GM19467 (cell line): ENCODE results near the gene TEX44.

Experiments
- ATAC-seq: cut with Tn5 transposase; IDR thresholded peaks from one replicate; pipeline ENCODE4 v1.9.1; 2021; ENCODE audit warnings: mild to moderate bottlenecking, moderate library complexity; ENCODE audit not compliant: unreplicated experiment

TEX44 gene

DNA sequence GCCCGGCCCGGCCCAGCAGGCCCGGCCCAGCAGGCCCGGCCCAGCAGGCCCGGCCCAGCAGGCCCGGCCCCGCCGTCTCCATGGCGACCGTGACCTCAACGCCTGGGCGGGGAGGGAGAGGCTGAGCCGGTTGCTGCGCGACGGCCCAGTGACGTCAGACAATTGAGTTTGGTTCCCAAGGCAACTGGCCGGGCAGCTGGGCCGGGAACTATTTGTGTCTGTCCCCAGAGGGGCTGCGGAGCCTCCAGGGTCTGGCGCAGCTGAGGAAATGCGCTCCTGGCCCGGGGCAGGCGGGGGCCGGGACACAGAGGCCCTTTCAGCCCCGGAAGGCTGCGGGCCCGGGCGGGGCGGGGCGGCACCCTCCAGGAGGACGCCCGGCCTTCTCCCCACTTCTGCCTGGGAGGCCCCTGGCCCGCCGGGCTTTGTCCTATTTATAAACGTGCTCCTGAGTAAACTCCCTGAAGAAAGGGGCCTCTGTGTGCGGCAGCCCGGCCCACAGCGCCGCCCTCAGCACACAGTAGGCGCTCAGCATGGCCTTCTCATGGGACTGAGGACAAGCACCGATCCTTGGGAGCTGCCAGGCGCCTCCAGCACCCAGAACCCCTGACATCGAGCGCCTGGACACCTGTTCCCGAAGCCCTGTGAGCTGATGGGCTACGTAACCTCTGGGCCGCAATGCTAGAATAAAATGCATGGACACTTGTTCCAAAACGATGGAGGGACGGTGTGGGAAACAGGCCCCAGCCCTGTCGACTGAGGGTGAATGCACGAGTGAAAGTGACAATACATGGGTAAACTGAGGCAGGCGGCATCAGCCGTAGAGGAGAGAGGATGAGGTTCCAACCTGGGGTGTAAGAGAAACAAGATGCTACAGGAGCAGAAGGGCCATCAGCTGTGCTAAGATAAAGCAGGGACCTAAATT, 12.3 kb downstream of the TEX44 start:
- ATAC-seq = peak; percentile 86

DNA sequence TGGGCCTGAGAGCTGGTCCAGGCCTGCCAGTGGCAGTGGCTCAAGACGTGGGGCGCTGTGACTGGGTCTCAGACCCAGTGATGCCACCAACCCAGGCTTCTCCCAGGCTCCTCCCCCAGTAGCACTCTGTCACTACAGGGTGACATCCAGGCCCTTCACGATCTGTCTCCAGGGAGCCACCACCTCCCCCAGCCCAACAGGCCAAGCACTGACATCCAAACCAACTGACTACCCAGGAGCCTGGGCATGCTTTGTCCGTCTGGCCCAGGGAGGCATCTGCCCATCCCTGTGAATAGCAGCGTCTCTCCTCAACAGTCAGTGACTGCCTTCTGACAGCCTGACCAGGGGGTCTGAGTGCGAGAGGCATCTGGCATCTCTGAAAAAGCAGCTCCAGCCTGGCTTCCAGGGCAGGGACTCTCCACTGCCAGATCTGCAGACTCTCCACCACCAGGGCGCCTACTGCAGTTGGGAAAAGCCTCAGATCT, 13.0 kb downstream of the TEX44 start:
- ATAC-seq = no peak

DNA sequence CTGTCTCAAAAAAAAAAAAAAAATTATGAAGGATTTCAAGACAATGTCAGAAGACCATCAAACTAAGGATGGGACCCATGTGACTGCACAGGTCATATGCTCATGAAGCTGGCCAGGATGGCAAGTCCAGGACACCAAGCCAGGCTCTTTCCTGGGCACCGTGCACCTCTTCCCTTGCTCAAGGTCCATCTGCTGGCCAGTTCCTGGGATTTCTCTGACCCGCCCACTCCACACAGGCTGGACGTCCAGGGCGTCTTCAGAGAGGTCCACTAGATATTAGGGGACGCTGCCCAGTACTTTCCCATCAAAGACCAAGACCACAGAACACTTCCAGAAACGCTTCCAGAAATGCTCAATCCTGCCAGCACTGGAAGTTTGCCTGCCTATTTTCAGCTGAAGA, 14.3 kb downstream of the TEX44 start:
- no peak for ATAC-seq

DNA sequence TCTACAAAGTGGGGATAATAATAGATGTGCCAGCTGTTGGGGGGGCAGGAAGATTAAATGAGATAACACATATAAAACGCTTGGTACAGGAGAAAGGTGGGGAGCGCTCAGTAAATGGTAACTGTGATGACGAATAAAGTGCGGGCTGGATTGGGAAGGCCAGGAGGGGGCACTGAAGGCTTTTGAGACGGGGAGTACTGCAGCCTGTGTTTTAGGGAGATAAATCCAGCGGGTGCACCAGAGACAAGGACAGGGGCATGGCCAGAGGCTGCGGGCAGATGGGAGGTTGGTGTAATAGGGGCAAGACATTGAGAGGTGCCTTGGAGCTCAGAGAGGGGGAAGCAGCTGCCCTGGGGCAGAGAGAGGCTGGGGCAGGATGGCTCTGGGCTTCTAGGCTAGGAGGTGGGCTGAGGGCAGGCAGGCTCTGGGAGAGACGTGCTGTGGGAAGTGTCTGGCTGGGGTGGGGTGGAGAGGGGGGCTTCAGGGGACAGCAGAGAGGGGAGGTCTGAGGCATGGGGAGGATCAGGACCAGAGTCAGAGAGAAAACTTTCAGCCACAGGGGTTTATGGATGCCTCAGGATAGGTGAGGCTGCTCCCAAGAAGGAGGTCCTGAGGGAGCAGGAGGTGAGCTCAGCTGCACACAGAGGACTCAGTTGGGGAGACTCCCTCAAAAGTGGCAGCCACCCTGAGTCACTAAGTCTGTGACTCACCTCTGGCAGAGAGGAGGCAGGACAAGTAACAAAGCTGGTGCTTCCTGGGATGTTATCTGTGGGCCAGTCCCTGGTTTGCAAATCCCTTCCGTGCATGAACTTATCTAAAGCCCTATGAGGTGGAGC, 18.8 kb downstream of the TEX44 start:
- no peak for ATAC-seq

DNA sequence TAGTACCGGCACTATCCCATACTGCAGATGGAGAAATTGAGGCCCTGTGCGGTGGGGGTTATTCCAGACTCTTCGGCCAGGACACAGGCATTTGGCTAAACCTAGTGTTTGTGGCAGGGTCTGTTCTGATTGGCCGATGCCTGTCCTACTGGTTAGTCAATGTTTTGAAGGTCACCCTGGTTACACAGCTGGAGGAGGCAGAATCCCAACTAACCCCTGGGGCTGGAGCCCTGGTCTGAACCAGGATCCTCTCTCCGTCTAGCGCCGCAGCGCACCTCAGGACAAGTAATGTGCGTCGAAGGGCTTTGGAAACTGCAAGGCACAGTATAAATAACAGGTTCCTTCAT, 19.4 kb downstream of the TEX44 start:
- ATAC-seq = no peak

DNA sequence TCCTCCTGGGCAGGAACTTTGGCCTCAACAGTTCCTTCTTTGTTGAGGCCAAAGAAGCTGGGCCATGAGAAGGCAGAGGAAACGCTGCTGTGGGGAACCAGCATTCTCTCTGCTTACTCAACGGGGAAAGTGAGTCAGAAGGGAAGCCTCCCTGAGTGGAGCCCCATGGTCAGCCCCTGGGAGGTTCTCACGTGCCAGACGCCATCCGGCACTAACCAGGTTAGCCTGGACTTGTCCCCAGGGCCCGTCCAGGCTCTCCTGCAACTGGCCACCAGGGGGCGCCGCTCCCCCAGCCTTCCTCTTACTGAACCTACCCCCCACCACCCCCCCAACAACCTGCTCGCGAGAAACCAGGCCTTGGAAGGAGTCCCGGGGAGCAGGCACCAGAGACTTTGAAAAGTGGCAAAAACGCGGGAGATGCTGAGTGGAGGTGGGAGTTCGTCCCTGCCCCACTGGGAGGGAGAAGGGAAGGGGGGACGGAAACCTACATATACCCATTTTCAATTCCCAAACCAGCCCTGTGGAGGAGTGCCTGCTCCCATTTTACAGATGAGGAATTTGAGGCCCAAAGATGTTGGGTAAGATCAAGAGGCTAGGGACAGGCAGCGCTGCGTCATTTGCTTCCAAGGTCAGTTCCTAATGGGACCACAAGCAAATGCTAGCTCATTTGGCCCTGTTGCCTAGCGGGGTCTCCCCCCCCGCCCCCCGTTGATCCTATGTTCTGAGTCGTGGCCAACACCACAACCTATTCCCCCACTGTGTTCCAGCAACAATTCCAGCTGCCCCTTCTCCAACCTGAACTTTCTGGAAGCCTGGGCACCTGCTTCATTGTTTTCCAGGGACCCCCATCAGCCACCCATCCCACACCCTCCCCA, 20.0 kb downstream of the TEX44 start:
- ATAC-seq = peak; percentile 38

DNA sequence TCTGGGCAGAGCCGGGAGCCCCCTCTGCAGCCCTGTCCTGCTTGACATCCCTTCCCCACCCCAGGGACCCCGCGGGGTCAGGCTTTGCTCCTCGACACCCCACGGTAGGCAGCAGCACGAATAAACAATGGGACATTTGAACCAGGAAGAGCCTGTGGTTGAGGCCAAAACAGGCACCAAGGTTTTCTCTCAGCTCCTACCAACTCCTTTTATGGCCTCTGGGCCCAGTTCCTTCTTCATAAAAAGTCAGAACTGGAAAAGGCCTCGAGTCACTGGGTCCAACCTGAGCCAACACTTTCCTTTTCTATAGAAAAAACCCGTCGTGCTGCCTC, 20.6 kb downstream of the TEX44 start:
- no peak for ATAC-seq

DNA sequence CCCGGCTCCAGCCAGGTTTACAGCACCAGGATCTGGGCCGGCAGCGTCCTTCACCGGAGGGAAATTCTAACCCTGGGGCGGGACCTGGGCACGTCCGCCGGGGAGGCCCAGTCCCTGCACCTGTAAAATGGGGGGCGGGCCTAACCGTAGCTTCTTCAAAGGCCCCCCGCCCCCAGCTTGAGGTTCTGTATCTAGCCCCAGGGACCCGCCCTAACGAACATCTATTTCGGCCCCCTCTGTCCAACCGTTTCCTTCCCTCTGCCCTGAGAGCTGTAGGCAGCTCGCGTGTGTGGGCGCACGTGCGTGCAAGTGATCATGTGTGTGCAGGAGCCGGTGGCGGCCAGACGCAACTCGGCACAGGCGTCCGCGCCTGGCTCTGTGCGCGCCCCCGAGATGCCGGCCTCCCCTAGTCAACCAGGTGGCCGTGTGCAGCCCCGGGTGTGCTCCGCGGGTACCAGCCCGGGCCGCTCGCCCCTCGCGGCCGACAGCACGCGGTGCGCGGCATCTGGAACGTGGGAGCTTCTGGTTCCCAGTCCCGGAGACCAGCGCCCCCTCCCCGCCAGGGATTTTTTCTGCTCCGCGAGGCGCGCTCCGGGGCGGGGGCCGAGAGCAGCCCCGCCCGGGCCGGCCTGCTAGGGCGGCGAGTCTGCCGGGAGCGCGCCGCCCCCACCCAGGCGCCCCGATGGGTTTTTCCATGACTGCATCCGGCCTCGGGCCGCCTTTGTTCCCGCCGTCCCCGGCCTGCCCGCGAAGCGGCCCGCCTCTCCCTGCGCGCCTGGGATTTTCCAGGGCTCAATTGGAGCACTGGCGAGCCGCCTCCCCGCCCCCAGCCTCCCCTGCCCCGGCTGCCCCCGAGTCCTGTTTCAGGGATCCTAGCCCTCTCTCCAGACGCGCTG, 21.2 kb downstream of the TEX44 start:
- peak; percentile 53 for ATAC-seq

DNA sequence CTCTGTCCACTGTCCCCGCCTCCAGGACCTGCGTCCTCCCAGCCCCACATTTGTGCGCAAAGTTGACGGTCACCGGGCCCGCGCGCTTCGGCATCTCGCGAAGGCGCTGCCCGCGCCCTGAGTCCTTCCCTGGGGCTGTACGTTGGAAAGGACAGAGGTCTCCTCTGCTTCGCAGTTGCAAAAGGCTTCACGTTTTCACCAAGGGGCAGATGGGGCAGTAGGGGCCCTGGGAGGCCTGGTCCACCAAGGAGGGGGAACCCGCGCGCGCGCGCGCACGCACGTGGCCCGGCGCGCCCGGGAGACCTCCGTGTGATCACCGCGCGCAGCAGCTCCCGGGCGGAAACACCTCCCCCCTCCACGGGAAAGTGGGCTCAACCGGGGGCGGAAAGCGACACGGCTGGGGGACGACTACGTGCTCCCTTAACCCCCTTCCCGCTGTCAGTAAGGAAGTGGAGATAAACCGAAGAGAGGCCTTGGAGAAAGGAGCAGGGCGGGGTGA, 21.9 kb downstream of the TEX44 start:
- no peak for ATAC-seq

DNA sequence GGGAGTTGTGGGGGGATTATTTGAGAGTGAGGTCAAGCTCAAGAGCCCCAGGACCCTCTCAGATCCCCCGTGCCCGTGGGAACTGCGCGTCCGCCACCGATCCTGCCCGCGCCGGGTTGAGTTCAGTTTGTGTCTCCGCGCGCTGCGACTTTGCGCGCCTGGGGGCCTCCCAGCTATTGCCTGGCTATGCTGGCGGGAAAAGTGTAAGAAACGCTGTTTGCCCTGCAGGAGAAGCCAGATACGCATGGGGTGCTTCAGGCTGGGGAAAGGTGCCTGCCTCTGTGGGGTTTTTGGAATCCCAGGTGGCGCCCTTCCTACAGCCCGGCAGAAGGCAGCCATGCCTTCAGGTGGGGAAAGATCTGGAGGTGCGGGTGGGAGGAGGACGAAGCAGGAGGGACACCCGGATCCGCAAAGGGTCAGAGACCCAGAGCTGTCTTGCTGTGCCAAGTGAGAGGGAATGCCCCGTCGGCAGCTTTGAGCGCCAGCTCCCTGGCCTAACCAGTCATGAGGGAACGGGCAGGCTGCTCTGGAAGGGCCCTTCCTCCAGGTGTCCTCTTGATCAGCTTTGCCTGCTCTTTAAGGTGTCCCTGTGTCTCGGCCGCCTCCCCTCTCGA, 22.5 kb downstream of the TEX44 start:
- ATAC-seq = no peak

DNA sequence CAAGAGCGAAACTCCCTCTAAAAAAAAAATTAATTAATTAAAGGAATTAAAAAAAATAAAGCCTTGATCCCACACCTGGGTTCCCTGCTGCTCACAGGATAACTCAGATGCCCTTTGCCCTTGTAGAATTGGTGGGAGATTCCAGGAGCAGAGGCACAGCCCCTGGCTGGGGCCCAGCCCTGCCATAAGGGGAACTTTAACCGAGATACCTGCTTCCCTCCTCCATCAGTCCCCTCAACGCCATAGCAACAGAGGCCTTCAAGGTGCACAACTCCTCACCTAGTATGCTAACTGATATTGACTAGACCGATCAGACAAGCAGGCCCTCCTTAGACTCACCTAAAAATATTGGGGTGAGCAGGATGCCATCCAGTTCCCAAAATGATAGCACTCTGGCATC, 23.6 kb downstream of the TEX44 start:
- ATAC-seq = no peak

DNA sequence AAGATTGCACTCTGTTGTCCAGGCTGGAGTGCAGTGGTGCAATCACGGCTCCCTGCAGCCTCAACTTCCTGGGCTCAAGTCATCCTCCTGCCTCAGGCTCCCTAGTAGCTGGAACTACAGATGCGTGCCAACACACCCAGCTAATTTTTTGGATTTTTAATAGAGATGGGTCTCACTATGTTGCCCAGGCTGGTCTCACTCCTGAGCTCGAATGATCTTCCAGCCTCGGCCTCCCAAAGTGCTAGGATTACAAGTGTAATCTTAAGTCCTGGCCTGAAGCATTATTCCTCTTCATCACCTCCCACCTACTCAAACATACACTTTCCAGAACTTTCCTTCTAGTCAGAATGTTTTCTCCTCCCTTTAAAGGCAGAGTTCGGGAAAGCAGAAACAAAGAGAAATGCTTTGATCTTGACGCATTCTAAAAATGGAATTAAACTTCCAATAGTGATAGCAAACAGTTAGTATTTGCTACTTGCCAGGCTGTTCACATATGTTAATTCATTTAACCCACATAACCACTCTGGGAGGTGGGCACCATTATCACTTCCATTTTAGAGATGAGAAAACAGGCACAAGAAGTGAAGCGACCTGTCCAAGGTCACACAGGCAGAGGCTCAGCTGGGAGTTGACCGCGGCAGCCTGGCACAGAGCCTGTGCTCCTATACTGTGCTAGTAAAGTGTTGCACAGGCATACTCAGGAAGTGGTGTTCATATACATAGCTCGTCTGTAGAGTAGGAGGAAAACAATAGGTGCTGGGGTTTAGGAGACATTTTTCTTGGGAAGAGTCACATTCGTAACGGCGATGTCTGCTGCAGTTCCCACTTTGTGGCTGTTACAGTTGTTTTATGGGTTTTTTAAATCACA, 24.6 kb downstream of the TEX44 start:
- ATAC-seq = no peak

DNA sequence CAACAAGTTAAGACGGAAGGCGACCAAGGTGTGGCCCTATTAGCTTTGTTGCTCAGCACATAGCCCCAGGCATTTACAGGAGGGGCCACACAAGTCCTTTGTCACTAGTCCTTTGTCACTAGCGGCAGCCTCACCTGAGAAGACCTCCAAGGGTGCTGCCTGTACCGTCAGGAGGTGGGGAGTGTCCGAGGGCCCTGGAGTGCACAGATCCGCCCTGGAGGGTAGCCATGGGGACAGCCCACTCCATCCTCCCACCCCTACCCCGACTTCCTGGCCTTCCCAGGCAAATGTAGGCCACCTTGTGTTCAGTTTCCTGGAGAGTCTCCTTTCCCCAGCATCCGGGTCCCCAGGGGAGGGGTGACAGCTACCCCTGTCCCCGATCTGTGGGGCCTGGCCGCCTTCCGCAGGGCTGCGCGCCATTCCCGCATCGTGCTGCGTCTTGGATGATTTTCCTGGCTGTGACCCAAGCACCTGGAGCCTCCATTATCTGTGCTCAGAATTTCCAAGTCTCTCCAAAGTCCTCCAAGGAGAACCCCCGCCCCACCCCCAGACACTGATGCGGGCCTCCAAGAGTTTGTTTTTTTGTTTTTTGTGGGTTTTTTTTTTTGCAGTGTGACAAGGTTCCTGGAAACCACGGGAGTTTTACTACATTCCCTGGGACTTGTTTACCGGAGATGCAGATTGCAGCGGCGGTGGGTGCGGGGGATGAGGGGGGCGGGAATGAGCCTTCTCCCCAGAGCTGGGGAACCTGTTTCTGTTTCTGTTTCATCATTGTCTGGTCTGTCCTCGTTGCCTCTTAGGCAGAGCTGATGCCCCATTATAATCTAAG, 28.6 kb downstream of the TEX44 start:
- no peak for ATAC-seq

DNA sequence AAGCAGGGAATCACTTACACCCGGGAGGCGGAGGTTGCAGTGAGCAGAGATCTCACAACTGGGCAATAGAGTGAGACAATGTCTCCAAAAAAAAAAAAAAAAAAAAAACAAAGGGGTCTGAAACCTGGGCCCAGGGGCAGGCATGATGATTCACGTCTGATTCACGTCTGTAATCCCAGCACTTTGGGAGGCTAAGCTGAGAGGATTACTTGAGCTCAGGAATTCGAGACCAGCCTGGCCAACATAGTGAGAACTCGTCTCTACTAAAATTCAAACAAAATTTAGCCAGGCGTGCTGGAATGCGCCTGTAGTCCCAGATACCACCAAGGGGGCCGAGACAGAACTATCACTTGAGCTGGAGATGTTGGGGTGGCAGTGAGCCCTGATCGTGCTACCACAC, 30.3 kb downstream of the TEX44 start:
- ATAC-seq = no peak

DNA sequence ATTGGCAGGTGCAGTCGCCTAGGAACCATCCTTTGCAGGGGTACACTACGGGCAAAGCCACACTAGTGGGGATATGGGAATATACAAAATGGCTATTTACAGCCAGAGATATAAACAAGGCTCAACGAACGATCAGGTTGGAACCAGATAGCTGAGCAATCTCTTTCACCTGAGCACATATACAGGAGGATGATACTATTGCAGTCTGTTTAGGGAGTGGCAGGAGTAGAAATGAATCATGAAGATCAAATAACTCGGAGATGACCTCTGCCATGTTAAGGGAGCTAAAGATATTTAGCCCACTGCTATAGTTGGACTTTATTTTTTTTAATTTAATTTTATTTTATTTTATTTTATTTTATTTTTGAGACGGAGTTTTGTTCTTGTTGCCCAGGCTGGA, 33.8 kb downstream of the TEX44 start:
- ATAC-seq = no peak

DNA sequence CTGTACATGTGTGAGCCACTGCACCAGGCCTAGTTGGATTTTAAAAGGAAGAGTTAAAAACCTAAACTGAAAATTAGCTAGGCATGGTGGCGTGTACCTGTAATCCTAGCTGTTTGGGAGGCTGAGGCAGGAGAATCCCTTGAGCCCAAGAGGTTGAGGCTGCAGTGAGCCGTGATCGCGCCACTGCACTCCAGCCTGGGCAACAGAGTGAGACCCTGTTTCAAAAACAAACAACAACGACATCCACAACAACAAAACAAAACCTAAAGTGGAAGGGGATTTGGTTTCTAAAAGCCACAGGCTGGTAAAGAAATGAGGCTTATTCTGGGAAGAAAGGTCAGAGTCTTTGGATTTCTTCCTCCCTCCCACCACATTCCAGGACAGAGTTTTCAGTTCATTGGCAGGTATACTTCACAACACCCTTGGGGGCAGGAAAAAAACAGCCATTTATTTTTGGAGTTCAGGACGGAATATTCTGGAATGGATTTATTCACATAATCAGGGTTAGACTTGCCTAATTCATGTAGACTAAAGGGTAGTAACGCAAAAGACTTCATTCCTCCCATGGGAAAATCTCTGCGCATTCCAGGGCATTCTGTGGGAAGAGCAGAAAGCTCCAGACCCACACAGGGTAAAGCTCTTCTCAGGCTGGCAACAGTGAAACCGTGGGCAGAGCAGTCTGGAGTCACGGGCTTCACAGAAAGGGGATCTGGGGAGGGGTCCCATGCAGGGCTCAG, 34.9 kb downstream of the TEX44 start:
- no peak for ATAC-seq

DNA sequence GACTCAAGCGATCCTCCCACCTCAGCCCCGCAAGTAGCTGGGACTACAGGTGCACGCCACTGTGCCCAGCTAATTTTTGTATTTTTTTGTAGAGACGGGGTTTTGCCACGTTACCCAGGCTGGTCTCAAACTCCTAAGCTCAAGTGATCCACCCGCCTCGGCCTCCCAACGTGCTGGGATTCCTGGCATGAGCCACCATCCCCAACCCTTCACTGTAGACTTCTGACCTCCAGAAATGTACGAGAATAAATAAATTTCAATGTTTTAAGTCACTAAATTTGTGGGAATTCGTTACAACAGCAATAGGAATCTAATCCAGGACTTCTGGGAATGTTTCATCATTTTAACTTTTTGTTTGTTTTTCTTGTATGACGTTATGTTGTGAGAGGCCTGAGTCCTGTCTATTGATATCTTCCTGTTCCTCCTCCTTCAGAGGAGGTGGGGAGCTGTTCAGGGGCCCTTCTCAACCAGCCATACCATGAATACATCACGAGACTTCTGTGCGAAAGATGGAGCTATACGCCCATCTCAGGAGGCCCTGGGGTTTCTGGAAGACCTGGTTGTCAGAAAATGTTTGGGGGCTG, 40.0 kb downstream of the TEX44 start:
- ATAC-seq = no peak
